Bronchial epithelial cell (primary cell): ENCODE results near the gene SPAG16. TPM values are rescaled to one million over a fixed set of nuclear protein-coding genes. Genes with fewer than 3 reads are reported as not detected.

ENCODE experiments used
- DNase-seq: peaks from one replicate; pipeline ENCODE4 v3.0.0-alpha.2; 2010; ENCODE audit warnings: low read depth
- FAIRE-seq: peaks from 2 replicates; lab custom pipeline; 2011; peaks lifted over from hg19 to GRCh38; lab: Jason Lieb, UNC
- H3K27me3 ChIP-seq: 2 replicates; pipeline ENCODE4 v1.5.1; 2011; ENCODE audit warnings: low read length; ENCODE audit not compliant: control insufficient read depth, insufficient read depth
- H3K36me3 ChIP-seq: 2 replicates; pipeline ENCODE4 v1.5.1; 2011; ENCODE audit warnings: low read length; ENCODE audit not compliant: control insufficient read depth, insufficient read depth
- H3K4me3 ChIP-seq: 2 replicates; pipeline ENCODE4 v1.5.1; 2011; ENCODE audit warnings: mild to moderate bottlenecking, low read depth, low read length, control low read depth
- total RNA-seq: library from RNA; depleted of rRNA; stranded (reverse); fragments of >200 nt; gene quantifications from 2 replicates; pipeline ENCODE4 v1.2.1, GENCODE V29; 2014
- TF ChIP-seq, protein P1 (sequence below): IDR thresholded peaks from 2 replicates; pipeline ENCODE4 v1.5.1; 2011; ENCODE audit warnings: mild to moderate bottlenecking, moderate library complexity, low read length, control low read depth, inconsistent platforms; ENCODE audit not compliant: insufficient read depth, severe bottlenecking

The SPAG16 gene
- total RNA-seq, 1 donor from 2014 or later = 10.8 TPM

DNA sequence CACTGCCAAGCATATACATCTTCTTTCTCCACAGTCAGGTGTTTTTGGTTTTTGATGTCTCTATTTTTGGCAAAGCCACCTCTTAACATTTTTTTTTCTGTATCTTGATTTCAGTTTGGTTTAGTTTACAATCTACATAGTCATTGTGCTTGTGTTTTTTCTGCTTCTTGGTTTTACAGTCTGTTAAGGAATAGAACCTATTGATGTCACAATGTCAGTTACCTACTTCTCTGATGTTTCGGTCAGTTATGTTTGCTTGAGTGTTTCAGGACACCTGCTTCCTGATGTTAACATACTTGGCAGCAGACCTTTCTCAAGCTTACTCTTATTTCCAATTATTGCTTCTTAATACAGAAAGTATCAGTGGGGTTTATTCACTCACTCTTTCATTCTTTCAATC lies 253.3 kb downstream of the SPAG16 start:
- H3K27me3 ChIP-seq = no peaks in the 10 kb centered on the region
- DNase-seq (no peak), FAIRE-seq (peak; percentile 23)
- TF ChIP-seq, protein P1, sequence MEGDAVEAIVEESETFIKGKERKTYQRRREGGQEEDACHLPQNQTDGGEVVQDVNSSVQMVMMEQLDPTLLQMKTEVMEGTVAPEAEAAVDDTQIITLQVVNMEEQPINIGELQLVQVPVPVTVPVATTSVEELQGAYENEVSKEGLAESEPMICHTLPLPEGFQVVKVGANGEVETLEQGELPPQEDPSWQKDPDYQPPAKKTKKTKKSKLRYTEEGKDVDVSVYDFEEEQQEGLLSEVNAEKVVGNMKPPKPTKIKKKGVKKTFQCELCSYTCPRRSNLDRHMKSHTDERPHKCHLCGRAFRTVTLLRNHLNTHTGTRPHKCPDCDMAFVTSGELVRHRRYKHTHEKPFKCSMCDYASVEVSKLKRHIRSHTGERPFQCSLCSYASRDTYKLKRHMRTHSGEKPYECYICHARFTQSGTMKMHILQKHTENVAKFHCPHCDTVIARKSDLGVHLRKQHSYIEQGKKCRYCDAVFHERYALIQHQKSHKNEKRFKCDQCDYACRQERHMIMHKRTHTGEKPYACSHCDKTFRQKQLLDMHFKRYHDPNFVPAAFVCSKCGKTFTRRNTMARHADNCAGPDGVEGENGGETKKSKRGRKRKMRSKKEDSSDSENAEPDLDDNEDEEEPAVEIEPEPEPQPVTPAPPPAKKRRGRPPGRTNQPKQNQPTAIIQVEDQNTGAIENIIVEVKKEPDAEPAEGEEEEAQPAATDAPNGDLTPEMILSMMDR = no peak
- no peaks in the 10 kb centered on the region for H3K36me3 ChIP-seq
- no peak overlapping the region for H3K4me3 ChIP-seq

DNA sequence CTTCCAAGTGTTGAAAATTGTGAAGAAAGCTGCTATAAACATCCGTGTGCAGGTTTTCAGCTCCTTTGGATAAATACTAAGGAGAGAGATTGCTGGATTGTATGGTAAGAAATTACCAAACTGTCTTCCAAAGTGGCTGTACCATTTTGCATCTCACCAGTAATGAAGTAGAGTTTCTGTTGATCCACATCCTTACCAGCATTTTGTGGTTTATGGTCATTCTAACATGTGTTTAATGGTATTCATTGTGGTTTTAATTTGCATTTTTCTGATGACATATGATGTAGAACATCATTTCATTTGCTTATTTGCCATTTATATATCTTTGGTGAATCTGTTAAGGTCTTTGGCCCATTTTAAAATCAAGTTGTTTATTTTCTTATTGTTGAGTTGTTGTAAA lies 260.7 kb downstream of the SPAG16 start:
- FAIRE-seq (no peak), DNase-seq (no peak)
- Histone ChIP-seq H3K36me3 (no peaks in the 10 kb centered on the region), H3K27me3 (no peaks in the 10 kb centered on the region), H3K4me3 (no peak overlapping the region)
- TF ChIP-seq, protein P1 = no peak

DNA sequence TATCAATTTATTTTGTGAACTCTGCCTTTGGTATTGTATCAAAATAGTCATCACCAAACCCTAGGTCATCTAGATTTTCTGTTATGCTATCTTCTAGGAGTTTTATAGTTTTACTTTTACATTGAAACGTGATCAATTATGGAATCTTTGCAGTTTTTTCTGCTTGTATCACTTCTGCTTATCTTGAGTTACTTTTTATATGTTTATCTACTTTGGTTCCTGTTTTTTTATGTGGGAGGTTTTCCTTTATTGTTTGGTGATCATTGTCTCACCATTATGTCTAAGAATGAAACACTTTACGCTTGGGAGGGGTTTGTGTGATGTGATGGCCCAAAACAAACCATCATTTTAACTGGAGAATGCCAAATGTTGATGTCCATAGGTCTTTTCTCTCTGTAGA lies 261.2 kb downstream of the SPAG16 start:
- H3K4me3 ChIP-seq = no peak overlapping the region
- FAIRE-seq (no peak), DNase-seq (no peak)
- TF ChIP-seq, protein P1 = no peak
- no peaks in the 10 kb centered on the region for H3K36me3 ChIP-seq
- no peaks in the 10 kb centered on the region for H3K27me3 ChIP-seq

DNA sequence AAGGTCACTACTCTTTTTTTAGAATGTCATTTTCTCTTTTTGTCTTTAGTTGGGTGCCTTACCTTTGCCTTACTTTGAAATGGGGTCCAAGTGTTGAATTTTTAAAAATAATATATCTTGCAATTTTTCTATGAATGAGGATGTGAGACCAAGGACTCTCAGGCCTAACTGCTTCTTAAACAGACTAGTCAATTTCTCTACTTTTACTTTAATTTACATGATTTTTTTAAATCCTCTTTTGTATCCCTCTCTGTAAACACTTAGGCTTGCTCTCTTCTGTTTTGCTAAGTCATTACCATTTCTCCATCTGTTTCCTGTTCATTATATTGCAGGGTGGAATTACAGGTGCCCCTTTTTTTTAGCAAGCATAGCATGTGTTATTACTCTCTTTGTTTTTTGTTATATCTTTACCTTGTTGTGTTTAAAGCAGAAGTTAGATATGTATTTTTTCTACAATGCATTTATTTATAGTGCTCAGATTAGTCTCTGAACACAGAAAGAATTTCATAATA lies 261.8 kb downstream of the SPAG16 start:
- TF ChIP-seq, protein P1 = no peak
- no peaks in the 10 kb centered on the region for H3K36me3 ChIP-seq
- H3K27me3 ChIP-seq = no peaks in the 10 kb centered on the region
- no peak for DNase-seq
- FAIRE-seq = no peak
- no peak overlapping the region for H3K4me3 ChIP-seq

DNA sequence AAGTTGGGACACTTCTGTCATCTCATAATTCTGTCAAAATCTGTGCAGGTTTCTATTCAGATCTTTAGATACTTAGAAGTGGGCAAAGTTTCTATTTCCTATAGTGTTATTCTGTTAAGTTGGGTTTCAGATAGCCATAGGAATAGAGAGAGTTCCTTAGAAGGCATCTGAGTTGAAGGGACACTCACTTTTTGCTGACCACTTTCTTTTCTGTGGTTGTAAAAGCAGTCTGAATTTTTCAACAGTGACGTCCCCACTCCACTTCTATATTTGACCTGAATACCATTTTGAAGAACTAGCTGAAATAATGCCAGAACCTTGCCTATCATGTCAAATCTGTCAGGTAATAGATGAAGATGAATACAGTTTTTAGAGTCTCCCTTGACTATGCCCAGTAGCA lies 267.3 kb downstream of the SPAG16 start:
- Histone ChIP-seq H3K27me3 (no peaks in the 10 kb centered on the region), H3K36me3 (no peaks in the 10 kb centered on the region), H3K4me3 (no peak overlapping the region)
- FAIRE-seq (no peak), DNase-seq (no peak)
- TF ChIP-seq, protein P1 = no peak

DNA sequence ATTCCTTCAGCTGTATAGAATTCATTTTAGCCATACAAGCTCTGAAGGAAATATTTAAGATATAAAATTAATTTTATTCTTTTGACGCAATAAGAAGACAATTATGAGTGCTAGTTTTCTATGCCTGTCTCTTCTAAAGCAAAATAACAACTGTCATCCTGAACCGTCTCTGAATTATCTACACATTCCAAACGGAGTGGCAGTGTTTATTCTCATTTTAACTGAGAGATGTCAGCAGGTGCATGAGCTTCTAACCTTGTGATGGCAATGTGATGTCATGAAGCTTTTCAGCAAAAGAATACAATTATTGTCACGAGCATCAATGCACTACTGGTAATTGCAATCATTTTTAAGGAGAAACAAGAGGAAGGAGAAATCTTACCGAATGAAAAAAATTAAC lies 274.8 kb downstream of the SPAG16 start:
- no peak for DNase-seq
- Histone ChIP-seq H3K36me3 (no peaks in the 10 kb centered on the region), H3K4me3 (no peak overlapping the region), H3K27me3 (no peaks in the 10 kb centered on the region)
- TF ChIP-seq, protein P1 = no peak
- FAIRE-seq = no peak
